HepG2 (cell line): ENCODE data around the gene LCN12. TPM values are rescaled to one million over a fixed set of nuclear protein-coding genes. Genes with fewer than 3 reads are reported as not detected.

ENCODE experiments used
- ATAC-seq: fragments of 200-7000 bp; cut with Tn5 transposase; 3 replicates; pipeline ENCODE4 v1.9.1; 2020; ENCODE audit warnings: mild to moderate bottlenecking, moderate library complexity
- BruUV-seq: library from RNA; stranded (reverse); fragments of 400-500 nt; replicated peaks from 2 replicates; lab custom pipeline; 2021; lab: Mats Ljungman, UMichigan
- CTCF ChIA-PET: fragments of 300-600 bp; formaldehyde crosslinking; extraction: SDS; loops from one replicate; lab custom pipeline; 2021; ENCODE audit warnings: low total read pairs, inconsistent platforms, low intra/inter-chr PET ratio; lab: Yijun Ruan, JAX
- POLR2A ChIA-PET: fragments of 350-600 bp; sonication (Branson Sonifier 250); formaldehyde crosslinking; loops from one replicate; lab custom pipeline; 2020; ENCODE audit warnings: antibody characterized with exemption, inconsistent platforms; lab: Yijun Ruan, JAX
- DNase-seq: peaks from one replicate; pipeline ENCODE4 v3.0.0-alpha.2; 2015; ENCODE audit warnings: low spot score
- FAIRE-seq: peaks from 3 replicates; lab custom pipeline; 2011; peaks lifted over from hg19 to GRCh38; lab: Jason Lieb, UNC
- H2AFZ ChIP-seq: one replicate; pipeline ENCODE4 v1.6.1; 2011; ENCODE audit warnings: low read length, inconsistent platforms
- H3K27ac ChIP-seq: fragments of 300-600 bp; 3 replicates; pipeline ENCODE4 v1.8.0; 2011; ENCODE audit warnings: mixed run types, mild to moderate bottlenecking, mixed read lengths, low read length, inconsistent platforms; ENCODE audit not compliant: insufficient read depth; ENCODE audit errors: extremely low read length
- H3K27me3 ChIP-seq, 2 experiments: fragments of 200-600 bp in 1 of 2; 2 replicates in 1 of 2; 3 replicates in 1 of 2; pipeline versions ENCODE4 v1.6.0 to v1.8.0; 2011; ENCODE audit warnings: low read length in 2 of 2, mild to moderate bottlenecking in 2 of 2, moderate library complexity in 2 of 2, inconsistent platforms in 1 of 2; ENCODE audit not compliant: insufficient read depth in 2 of 2, control insufficient read depth in 1 of 2
- H3K36me3 ChIP-seq, 2 experiments: fragments of 200-600 bp in 1 of 2; replicated peaks in 1 of 2; 2 replicates in 1 of 2; 3 replicates in 1 of 2; pipeline versions ENCODE4 v1.5.1 to v1.8.0; 2011; ENCODE audit warnings: low read length in 2 of 2, inconsistent platforms in 1 of 2; ENCODE audit not compliant: insufficient read depth in 2 of 2, control insufficient read depth in 1 of 2
- H3K4me1 ChIP-seq: 2 replicates; pipeline ENCODE4 v1.5.1; 2012; ENCODE audit warnings: low read length, inconsistent platforms; ENCODE audit not compliant: insufficient read depth
- H3K4me2 ChIP-seq: 2 replicates; pipeline ENCODE4 v1.6.0; 2011; ENCODE audit warnings: low read depth, low read length, inconsistent platforms
- H3K4me3 ChIP-seq, 3 experiments: fragments of 200-600 bp in 1 of 3; sonication (generic), shearing (Covaris generic) in 1 of 3; replicated peaks in 1 of 3; 2 replicates each; pipeline ENCODE4 v1.5.1; 2011 to 2016; ENCODE audit warnings: low read length in 3 of 3, inconsistent platforms in 2 of 3, low read depth in 2 of 3, mild to moderate bottlenecking in 2 of 3, control low read depth in 1 of 3, mixed read lengths in 1 of 3; ENCODE audit not compliant: insufficient read depth in 1 of 3
- H3K79me2 ChIP-seq: one replicate; pipeline ENCODE4 v1.6.1; 2011; ENCODE audit warnings: low read length, inconsistent platforms; ENCODE audit not compliant: insufficient read depth
- H3K9ac ChIP-seq: 2 replicates; pipeline ENCODE4 v1.6.0; 2011; ENCODE audit warnings: mild to moderate bottlenecking, low read depth, low read length, inconsistent platforms; ENCODE audit not compliant: insufficient read depth
- H3K9me3 ChIP-seq: 2 replicates; pipeline ENCODE4 v1.5.1; 2012; ENCODE audit warnings: mild to moderate bottlenecking, low read length
- H4K20me1 ChIP-seq: 2 replicates; pipeline ENCODE4 v1.6.0; 2011; ENCODE audit warnings: inconsistent platforms, mild to moderate bottlenecking, low read length, moderate library complexity; ENCODE audit not compliant: insufficient read depth
- ARID2 ChIP-seq: sonication (generic); formaldehyde crosslinking; IDR thresholded peaks from 2 replicates; pipeline ENCODE4 v1.8.1; 2022; ENCODE audit warnings: mild to moderate bottlenecking, missing genetic modification reagents, borderline replicate concordance
- FOSL2 ChIP-seq: sonication (generic); formaldehyde crosslinking; IDR thresholded peaks from 2 replicates; pipeline ENCODE4 v1.4.0; 2020; ENCODE audit warnings: missing genetic modification reagents
- MEIS1 ChIP-seq: sonication (generic); formaldehyde crosslinking; IDR thresholded peaks from 2 replicates; pipeline ENCODE4 v1.9.0; 2021; ENCODE audit warnings: mild to moderate bottlenecking, missing genetic modification reagents, moderate library complexity, borderline replicate concordance
- SAP130 ChIP-seq: IDR thresholded peaks from 2 replicates; pipeline ENCODE4 v1.6.1; 2016; ENCODE audit warnings: low read depth
- ZNF644 ChIP-seq: IDR thresholded peaks from 2 replicates; pipeline ENCODE4 v1.6.1; 2016; ENCODE audit warnings: low read depth
- ZNF788 ChIP-seq: sonication (generic); formaldehyde crosslinking; IDR thresholded peaks from 2 replicates; pipeline ENCODE4 v1.5.0; 2020; ENCODE audit warnings: mild to moderate bottlenecking, missing genetic modification reagents, borderline replicate concordance
- WGBS: methylation state at CpG from one replicate; pipeline ENCODE4 v1.1.6; 2017; ENCODE audit warnings: low lambda C conversion rate; 5-methylcytosine and 5-hydroxymethylcytosine counted together
- in situ Hi-C: cut with HindIII; loops from 2 replicates; pipeline ENCODE4 v1.10.0; 2017; ENCODE audit warnings: low pct_unique_long_range_greater_than_20kb; ENCODE audit not compliant: extremely low pct_ligation_motif_present
- intact Hi-C: fragments of 100-400 bp; cut with micrococcal nuclease; formaldehyde crosslinking; loops from one replicate; pipeline ENCODE4 v1.10.0; 2022; ENCODE audit not compliant: unreplicated experiment
- polyA plus RNA-seq, 8 experiments: library from polyadenylated mRNA; depleted of rRNA in 3 of 8; stranded (reverse) in 7 of 8; unstranded in 1 of 8; fragments of >200 nt; fragmentation: Illumina TruSeq in 4 of 8; extraction: Trizol in 4 of 8; gene quantifications; 2 replicates each; pipeline versions ENCODE4 v1.2.1 to v1.2.3, GENCODE V29; 2011 to 2016; ENCODE audit warnings: low read depth in 4 of 8, missing spikeins in 1 of 8, mixed read lengths in 1 of 8; ENCODE audit not compliant: insufficient read depth in 1 of 8
- total RNA-seq, 5 experiments: library from RNA; depleted of rRNA; stranded (reverse); fragments of >200 nt; fragmentation: Illumina TruSeq; extraction: Trizol; gene quantifications; 2 replicates each; pipeline ENCODE4 v1.2.3, GENCODE V29; 2016; ENCODE audit warnings: low read depth in 1 of 5
- TF ChIP-seq, protein P1 (sequence below): sonication (generic); formaldehyde crosslinking; conservative IDR thresholded peaks from 2 replicates; pipeline ENCODE4 v1.4.0; 2020; ENCODE audit warnings: mild to moderate bottlenecking, missing genetic modification reagents, moderate library complexity
- TF ChIP-seq, protein P2 (sequence below): IDR thresholded peaks from 2 replicates; pipeline ENCODE4 v1.6.1; 2016; ENCODE audit warnings: missing compliant biosample characterization, missing genetic modification reagents, borderline replicate concordance

The LCN12 gene
- total and polyA plus RNA-seq, 2 of the 13 experiments (the other 11 are each of a cell fraction or from before 2014, with no cell fraction given) = 3.4 to 6.9 TPM

GRCh38 chr9:136934277-136934676 is 17.8 kb upstream of the LCN12 start:
- ChIA-PET POLR2A (no interaction called here), CTCF (no interaction called here)
- TF ChIP-seq, protein P1, sequence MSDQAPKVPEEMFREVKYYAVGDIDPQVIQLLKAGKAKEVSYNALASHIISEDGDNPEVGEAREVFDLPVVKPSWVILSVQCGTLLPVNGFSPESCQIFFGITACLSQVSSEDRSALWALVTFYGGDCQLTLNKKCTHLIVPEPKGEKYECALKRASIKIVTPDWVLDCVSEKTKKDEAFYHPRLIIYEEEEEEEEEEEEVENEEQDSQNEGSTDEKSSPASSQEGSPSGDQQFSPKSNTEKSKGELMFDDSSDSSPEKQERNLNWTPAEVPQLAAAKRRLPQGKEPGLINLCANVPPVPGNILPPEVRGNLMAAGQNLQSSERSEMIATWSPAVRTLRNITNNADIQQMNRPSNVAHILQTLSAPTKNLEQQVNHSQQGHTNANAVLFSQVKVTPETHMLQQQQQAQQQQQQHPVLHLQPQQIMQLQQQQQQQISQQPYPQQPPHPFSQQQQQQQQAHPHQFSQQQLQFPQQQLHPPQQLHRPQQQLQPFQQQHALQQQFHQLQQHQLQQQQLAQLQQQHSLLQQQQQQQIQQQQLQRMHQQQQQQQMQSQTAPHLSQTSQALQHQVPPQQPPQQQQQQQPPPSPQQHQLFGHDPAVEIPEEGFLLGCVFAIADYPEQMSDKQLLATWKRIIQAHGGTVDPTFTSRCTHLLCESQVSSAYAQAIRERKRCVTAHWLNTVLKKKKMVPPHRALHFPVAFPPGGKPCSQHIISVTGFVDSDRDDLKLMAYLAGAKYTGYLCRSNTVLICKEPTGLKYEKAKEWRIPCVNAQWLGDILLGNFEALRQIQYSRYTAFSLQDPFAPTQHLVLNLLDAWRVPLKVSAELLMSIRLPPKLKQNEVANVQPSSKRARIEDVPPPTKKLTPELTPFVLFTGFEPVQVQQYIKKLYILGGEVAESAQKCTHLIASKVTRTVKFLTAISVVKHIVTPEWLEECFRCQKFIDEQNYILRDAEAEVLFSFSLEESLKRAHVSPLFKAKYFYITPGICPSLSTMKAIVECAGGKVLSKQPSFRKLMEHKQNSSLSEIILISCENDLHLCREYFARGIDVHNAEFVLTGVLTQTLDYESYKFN (CRISPR knock-in tag) = peak; percentile 48
- TF ChIP-seq FOSL2 = peak; percentile 59; the same call in 1 of the 2 replicates
- TF ChIP-seq, protein P2, sequence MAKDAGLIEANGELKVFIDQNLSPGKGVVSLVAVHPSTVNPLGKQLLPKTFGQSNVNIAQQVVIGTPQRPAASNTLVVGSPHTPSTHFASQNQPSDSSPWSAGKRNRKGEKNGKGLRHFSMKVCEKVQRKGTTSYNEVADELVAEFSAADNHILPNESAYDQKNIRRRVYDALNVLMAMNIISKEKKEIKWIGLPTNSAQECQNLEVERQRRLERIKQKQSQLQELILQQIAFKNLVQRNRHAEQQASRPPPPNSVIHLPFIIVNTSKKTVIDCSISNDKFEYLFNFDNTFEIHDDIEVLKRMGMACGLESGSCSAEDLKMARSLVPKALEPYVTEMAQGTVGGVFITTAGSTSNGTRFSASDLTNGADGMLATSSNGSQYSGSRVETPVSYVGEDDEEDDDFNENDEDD (CRISPR knock-in tag) = peak; percentile 32; the same call in 1 of the 2 replicates
- TF ChIP-seq SAP130 (CRISPR knock-in tag) = 0 out of 2 replicates have a peak, but pooled peaks have one; percentile 18
- TF ChIP-seq ARID2 (CRISPR knock-in tag) = 0 out of 2 replicates have a peak, but pooled peaks have one; percentile 36
- TF ChIP-seq ZNF788 (CRISPR knock-in tag) = no peak
- peak; percentile 72; the same call in 1 of the 2 replicates for TF ChIP-seq ZNF644 (CRISPR knock-in tag)
- no peak for TF ChIP-seq MEIS1 (CRISPR knock-in tag)
- H3K4me1 ChIP-seq = peaks cover 37% of the 10 kb centered on the region
- H3K36me3 ChIP-seq = 0 out of 5 replicates have a peak, but pooled peaks cover 0 to 3% of the 10 kb centered on the region in 2 experiments
- BruUV-seq = no TSS peak
- H3K27ac ChIP-seq = no peak overlapping the region
- 47% methylated on average over 3 of the region's 3 CpGs for WGBS
- no peak overlapping the region for H2AFZ ChIP-seq
- ATAC-seq = peak; percentile 25; the same call in 2 of the 3 replicates
- no peak for FAIRE-seq
- no peaks in the 10 kb centered on the region for H4K20me1 ChIP-seq
- H3K9me3 ChIP-seq = no peaks in the 10 kb centered on the region
- no peaks in the 10 kb centered on the region for H3K79me2 ChIP-seq
- no peaks in the 10 kb centered on the region for H3K27me3 ChIP-seq
- DNase-seq = peak; percentile 37
- peak overlapping the region; percentile 37 for H3K4me2 ChIP-seq
- intact Hi-C loops (no loop called here), in situ Hi-C loops (no loop called here)
- H3K9ac ChIP-seq = no peak overlapping the region
- H3K4me3 ChIP-seq = no peak overlapping the region
